Measurements from ENCODE around the gene LRP3.

DNA sequence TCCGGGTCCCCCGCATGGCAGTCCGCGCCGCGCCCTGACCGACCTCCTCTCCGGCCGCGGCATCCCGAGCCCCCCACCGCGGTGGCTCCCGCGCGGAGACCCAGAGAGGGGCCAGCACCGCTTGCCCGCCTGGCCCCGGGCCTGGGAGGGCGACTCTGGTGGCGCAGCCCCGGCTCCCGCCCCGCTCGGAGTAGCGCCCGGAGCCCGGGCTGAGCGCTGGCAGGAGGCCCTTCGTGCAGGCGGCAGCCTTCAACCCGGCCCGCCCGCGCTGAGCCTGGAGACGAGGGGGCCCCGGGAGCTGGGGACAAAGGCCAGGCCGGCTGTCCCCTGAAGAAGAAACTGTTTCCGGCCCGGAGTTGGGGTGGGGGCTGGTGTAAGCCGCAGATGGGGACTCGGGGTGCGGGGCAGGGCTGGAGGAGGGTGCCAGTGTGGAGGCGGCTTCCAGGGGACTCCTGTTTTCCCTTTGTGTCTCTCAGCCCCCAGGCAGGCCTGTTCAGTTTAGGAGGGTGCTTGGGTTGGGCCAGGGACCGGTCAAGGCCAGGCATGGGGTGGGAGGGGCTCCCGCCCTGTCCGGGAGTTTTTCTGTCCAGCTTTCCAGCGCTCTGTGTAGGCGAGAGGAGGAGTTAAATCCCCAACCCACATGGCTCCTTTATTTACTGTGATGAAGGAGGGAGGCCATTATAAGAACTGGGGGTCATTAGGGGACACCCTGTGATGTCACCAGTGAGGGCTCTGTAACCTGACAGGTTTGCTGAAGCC, 935 bp downstream of the LRP3 start:
- TF ChIP-seq, protein P1, sequence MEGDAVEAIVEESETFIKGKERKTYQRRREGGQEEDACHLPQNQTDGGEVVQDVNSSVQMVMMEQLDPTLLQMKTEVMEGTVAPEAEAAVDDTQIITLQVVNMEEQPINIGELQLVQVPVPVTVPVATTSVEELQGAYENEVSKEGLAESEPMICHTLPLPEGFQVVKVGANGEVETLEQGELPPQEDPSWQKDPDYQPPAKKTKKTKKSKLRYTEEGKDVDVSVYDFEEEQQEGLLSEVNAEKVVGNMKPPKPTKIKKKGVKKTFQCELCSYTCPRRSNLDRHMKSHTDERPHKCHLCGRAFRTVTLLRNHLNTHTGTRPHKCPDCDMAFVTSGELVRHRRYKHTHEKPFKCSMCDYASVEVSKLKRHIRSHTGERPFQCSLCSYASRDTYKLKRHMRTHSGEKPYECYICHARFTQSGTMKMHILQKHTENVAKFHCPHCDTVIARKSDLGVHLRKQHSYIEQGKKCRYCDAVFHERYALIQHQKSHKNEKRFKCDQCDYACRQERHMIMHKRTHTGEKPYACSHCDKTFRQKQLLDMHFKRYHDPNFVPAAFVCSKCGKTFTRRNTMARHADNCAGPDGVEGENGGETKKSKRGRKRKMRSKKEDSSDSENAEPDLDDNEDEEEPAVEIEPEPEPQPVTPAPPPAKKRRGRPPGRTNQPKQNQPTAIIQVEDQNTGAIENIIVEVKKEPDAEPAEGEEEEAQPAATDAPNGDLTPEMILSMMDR (IDR thresholded peaks at IDR 0.05; ENCODE audit: insufficient read depth, low read length): no peak
- TF ChIP-seq, protein P2, sequence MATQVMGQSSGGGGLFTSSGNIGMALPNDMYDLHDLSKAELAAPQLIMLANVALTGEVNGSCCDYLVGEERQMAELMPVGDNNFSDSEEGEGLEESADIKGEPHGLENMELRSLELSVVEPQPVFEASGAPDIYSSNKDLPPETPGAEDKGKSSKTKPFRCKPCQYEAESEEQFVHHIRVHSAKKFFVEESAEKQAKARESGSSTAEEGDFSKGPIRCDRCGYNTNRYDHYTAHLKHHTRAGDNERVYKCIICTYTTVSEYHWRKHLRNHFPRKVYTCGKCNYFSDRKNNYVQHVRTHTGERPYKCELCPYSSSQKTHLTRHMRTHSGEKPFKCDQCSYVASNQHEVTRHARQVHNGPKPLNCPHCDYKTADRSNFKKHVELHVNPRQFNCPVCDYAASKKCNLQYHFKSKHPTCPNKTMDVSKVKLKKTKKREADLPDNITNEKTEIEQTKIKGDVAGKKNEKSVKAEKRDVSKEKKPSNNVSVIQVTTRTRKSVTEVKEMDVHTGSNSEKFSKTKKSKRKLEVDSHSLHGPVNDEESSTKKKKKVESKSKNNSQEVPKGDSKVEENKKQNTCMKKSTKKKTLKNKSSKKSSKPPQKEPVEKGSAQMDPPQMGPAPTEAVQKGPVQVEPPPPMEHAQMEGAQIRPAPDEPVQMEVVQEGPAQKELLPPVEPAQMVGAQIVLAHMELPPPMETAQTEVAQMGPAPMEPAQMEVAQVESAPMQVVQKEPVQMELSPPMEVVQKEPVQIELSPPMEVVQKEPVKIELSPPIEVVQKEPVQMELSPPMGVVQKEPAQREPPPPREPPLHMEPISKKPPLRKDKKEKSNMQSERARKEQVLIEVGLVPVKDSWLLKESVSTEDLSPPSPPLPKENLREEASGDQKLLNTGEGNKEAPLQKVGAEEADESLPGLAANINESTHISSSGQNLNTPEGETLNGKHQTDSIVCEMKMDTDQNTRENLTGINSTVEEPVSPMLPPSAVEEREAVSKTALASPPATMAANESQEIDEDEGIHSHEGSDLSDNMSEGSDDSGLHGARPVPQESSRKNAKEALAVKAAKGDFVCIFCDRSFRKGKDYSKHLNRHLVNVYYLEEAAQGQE (IDR thresholded peaks at IDR 0.05; ENCODE audit: insufficient replicate concordance, low read depth): no peak
- TF ChIP-seq POLR2AphosphoS5 (IDR thresholded peaks at IDR 0.05; ENCODE audit: low read depth) (no peak), SPI1 (IDR thresholded peaks at IDR 0.05; ENCODE audit: borderline replicate concordance, low read depth) (no peak), GABPA (IDR thresholded peaks at IDR 0.05; ENCODE audit: low read depth) (no peak)

All from HL-60 (cell line).